ENCODE data around the gene PRKG1.
"Not testable (repeated sequence)": the region's sequence is repeated elsewhere in the genome, so short reads cannot be mapped to it uniquely, and the experiment has no call there.

Gene PRKG1

GRCh38 chr10:51267980-51268570 is 193.8 kb downstream of the PRKG1 start:
- not testable (repeated sequence) for DNase-seq (ENCODE audit: low read depth in 1 of 2, low spot score in 1 of 2)

- DNase-seq (ENCODE audit: low read depth in 1 of 2, low spot score in 1 of 2): no peak
Observed at GRCh38 chr10:51269821-51270220, 195.5 kb downstream of the PRKG1 start.

DNA sequence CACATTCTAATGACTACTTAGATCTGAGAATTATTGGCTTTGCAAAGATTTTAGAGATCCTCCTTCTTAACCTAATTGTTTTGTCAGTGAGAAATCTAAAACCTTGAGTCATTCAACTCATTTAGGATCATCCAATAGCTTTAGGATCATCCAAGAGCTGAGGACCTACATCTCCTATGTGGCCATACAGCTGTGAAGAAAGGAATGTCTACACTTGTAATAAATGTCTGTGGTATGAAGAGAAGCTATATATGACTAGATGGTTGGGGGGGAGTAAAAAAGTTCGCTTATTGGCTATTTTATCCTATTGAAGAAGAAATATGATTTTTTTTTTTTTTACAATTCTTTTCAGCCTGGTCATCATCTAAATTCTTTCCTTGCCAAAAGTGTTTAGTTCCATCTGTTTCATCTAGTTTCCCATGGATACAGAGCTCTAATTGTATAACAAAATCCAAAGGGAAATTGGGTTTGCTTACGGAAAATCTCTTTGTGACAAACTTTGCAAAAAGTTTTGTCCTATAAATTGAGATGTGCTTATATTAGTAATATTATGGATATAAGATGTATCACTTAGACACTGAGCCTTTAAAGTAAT is 196.7 kb downstream of the PRKG1 start:
- no peak for DNase-seq (ENCODE audit: low read depth in 1 of 2, low spot score in 1 of 2)

DNA sequence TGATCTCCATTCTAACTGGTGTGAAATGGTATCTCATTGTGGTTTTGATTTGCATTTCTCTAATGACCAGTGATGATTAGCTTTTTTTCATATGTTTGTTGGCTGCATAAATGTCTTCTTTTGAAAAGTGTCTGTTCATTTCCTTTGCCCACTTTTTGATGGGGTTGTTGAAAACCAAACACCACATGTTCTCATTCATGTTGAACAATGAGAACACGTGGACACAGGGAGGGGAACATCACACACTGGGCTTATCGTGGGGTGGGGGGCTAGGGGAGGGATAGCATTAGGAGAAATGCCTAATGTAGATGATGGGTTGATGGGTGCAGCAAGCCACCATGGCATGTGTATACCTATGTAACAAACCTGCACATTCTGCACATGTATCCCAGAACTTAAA is 197.8 kb downstream of the PRKG1 start:
- DNase-seq (ENCODE audit: low read depth in 1 of 2, low spot score in 1 of 2): not testable (repeated sequence)

GRCh38 chr10:51272555-51272954 is 198.3 kb downstream of the PRKG1 start:
- no peak for DNase-seq (ENCODE audit: low read depth in 1 of 2, low spot score in 1 of 2)

DNA sequence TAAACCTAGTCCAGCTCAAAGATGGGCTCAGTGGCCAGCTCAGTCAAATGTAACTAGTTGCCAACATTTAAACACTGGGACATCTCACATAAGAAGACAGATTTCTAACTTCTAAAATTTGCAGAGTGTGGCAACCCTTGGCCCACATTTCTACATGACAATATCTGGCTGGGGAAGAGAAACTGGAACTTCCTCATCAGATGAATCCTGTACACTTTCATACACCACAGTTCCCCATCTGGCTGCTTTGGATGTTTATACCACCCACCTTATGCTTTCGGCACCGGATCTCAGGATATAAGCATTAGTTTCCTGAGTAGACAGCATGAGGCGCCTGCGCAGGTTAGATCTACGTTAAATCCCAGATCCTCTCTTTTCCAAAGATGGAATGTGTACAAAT is 199.3 kb downstream of the PRKG1 start:
- no peak for DNase-seq (ENCODE audit: low read depth in 1 of 2, low spot score in 1 of 2)

DNA sequence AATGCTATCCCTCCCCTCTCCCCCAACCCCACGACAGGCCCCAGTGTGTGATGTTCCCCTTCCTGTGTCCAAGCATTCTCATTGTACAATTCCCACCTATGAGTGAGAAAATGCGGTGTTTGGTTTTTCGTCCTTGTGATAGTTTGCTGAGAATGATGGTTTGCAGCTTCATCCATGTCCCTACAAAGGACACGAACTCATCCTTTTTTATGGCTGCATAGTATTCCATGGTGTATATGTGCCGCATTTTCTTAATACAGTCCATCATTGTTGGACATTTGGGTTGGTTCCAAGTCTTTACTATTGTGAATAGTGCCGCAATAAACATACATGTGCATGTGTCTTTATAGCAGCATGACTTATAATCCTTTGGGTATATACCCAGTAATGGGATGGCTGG is 201.8 kb downstream of the PRKG1 start:
- DNase-seq (ENCODE audit: low read depth in 1 of 2, low spot score in 1 of 2): not testable (repeated sequence)

DNA sequence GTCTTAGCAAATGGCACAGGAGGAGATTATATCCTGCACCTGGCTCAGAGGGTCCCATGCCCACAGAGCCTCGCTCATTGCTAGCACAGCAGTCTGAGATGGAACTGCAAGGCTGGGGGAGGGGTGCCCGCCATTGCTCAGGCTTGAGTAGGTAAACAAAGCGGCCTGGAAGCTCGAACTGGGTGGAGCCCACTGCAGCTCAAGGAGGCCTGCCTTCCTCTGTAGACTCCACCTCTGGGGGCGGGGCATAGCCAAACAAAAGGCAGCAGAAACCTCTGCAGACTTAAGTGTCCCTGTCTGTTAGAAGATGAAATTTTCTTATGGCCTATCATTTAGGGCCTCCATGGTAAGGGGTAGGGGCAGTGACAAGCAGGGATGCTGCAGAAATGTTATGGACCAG is 207.1 kb downstream of the PRKG1 start:
- not testable (repeated sequence) for DNase-seq (ENCODE audit: low read depth in 1 of 2, low spot score in 1 of 2)

- no peak for DNase-seq (ENCODE audit: low read depth in 1 of 2, low spot score in 1 of 2)
Observed at GRCh38 chr10:51285601-51286000, 211.3 kb downstream of the PRKG1 start.

- no peak for DNase-seq (ENCODE audit: low read depth in 1 of 2, low spot score in 1 of 2)
Observed at GRCh38 chr10:51288511-51288910, 214.2 kb downstream of the PRKG1 start.

GRCh38 chr10:51289519-51289918 is 215.2 kb downstream of the PRKG1 start:
- DNase-seq (ENCODE audit: low read depth in 1 of 2, low spot score in 1 of 2): no peak

GRCh38 chr10:51291961-51292360 is 217.7 kb downstream of the PRKG1 start:
- DNase-seq (ENCODE audit: low read depth in 1 of 2, low spot score in 1 of 2): no peak

DNA sequence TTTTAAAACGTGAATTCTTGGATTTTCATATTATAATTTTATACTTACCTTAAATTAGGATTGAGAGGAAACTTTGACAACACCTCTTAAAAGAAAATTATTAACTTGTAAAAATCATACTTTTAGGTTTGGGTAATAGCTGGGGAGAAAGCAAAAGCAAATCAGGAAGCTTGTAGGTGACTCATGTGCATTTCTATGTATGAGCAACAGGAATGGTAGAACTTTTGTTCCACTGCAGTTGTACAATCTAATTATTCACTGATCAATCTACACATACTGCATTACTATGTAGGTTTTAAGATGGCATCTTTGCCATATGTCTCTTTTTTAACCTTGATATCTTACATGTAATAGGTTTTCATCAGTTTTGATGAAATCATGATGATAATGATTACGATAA is 223.2 kb downstream of the PRKG1 start:
- no peak for DNase-seq (ENCODE audit: low read depth in 1 of 2, low spot score in 1 of 2)

- no peak for DNase-seq (ENCODE audit: low read depth in 1 of 2, low spot score in 1 of 2)
Observed at GRCh38 chr10:51300617-51301304, 226.5 kb downstream of the PRKG1 start.

GRCh38 chr10:51301644-51302043 is 227.4 kb downstream of the PRKG1 start:
- DNase-seq (ENCODE audit: low read depth in 1 of 2, low spot score in 1 of 2): no peak

DNA sequence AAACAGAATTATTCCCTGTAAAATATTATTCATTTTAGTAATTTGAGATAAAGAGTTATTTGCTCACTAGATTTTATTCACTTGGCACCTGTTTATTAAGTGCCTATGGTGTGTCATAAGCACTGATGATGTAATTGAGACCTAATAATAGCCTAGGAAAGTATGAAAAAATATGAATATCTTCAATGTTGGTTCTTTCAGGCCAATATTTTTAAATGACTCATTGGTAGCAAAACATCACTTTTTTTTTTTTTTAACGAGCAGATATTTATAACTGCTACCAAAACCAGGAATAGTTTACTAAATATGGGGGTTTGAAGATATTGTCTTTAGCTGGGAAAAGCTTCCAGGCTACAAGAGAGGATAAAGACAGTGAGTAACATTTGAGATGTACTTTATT is 228.0 kb downstream of the PRKG1 start:
- DNase-seq (ENCODE audit: low read depth in 1 of 2, low spot score in 1 of 2): no peak

DNA sequence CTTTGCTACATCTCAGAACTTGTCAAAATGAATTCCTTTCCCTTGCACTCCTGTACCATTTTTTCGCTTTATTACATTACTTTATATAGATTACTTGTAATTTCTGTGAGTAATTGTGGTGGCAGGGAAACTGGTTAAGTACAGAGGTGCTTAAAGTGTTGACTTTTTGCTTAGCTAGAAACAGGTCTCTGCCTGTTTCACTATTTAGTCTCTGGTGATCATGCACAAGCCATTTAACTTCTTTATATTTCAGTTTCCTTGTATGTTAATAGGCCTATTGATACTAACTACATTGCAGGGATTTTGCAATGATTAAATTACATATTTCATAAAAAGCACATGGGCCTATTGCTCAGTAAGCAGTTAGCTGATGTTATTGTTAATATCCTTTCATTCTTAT is 233.8 kb downstream of the PRKG1 start:
- DNase-seq (ENCODE audit: low read depth in 1 of 2, low spot score in 1 of 2): no peak

GRCh38 chr10:51311228-51311627 is 236.9 kb downstream of the PRKG1 start:
- DNase-seq (ENCODE audit: low read depth in 1 of 2, low spot score in 1 of 2): no peak

GRCh38 chr10:51312817-51313216 is 238.5 kb downstream of the PRKG1 start:
- DNase-seq (ENCODE audit: low read depth in 1 of 2, low spot score in 1 of 2): no peak

DNA sequence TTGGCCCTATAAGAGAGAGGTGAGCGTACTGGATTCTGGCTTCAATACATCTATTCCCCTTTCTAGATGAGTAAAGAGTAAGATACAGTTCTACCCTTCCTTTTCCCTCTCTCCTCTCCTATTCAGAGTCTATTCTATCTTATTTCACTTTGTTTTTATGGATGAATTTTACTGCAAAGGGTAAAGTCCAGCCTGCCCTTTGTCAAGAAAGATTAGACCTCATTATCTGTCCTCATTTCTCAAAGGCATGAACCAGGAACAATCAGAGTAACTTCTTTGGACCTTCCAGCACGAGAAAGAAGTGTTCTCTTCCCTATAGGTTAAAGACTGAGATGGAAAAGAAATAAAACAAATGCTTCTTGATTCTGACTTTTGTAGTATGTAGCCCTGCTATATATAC is 239.0 kb downstream of the PRKG1 start:
- DNase-seq (ENCODE audit: low read depth in 1 of 2, low spot score in 1 of 2): no peak

DNA sequence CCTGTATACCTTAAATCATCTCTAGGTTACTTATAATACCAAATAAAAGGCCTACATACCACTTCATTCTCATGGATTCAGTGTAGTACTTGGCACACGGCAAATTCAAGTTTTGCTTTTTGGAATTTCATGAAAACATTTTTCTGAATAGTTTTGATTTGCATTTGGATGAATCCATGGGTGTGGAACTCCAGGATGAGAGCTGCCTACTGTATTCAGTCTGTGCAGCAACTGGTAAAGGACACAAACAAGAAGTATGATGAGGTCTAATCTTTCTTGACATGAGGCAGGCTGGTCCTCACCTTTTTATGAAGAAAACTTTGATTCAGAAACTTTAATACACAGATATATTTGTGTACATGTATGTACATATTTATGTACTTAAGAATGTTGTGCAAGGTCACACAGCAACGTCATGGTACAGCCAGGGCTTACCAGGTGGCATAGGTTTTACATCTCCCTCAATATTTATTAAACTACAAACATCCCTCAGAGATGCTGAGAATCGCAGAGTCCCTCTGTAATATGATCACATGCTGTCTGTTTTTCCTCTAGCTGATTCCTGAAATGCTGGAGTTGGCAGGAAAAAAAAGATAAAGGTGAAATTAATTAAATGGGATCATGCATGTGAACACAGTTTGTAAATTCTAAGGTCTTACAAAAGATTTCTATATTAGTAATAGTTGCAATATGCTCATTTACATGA is 239.6 kb downstream of the PRKG1 start:
- DNase-seq (ENCODE audit: low read depth in 1 of 2, low spot score in 1 of 2): no peak

GRCh38 chr10:51314481-51314880 is 240.2 kb downstream of the PRKG1 start:
- DNase-seq (ENCODE audit: low read depth in 1 of 2, low spot score in 1 of 2): no peak

All from activated CD4-positive, alpha-beta T cell treated with anti-CD3 and anti-CD28 coated beads, Interleukin-2, amount 50 U/mL, for 24 hours (primary cell).